DND-41 (cell line): ENCODE results near the gene HLF.

ENCODE experiments used
- ATAC-seq: fragments of 200-7000 bp; cut with Tn5 transposase; 3 replicates; pipeline ENCODE4 v1.9.1; 2021; ENCODE audit warnings: low read depth; ENCODE audit not compliant: insufficient read depth
- DNase-seq: peaks from one replicate; pipeline ENCODE4 v3.0.0-alpha.2; 2020
- H2AFZ ChIP-seq: 2 replicates; pipeline ENCODE4 v1.6.0; 2012; ENCODE audit warnings: low read depth, low read length
- H3K27ac ChIP-seq: 2 replicates; pipeline ENCODE4 v1.5.1; 2012; ENCODE audit warnings: low read length, inconsistent platforms
- H3K27me3 ChIP-seq: fragments of 200-600 bp; sonication (generic); 2 replicates; pipeline ENCODE4 v1.6.0; 2012; ENCODE audit warnings: low read length, mild to moderate bottlenecking, inconsistent platforms; ENCODE audit not compliant: insufficient read depth, poor library complexity
- H3K36me3 ChIP-seq: 2 replicates; pipeline ENCODE4 v1.5.1; 2012; ENCODE audit warnings: low read length, inconsistent platforms; ENCODE audit not compliant: insufficient read depth
- H3K4me1 ChIP-seq: 2 replicates; pipeline ENCODE4 v1.5.1; 2012; ENCODE audit warnings: mild to moderate bottlenecking, low read length; ENCODE audit not compliant: insufficient read depth
- H3K4me2 ChIP-seq: 2 replicates; pipeline ENCODE4 v1.6.0; 2012; ENCODE audit warnings: mild to moderate bottlenecking, moderate library complexity, low read length, inconsistent platforms; ENCODE audit not compliant: insufficient read depth
- H3K4me3 ChIP-seq, 2 experiments: fragments of 200-600 bp in 1 of 2; shearing (Covaris generic) in 1 of 2; 2 replicates each; pipeline ENCODE4 v1.5.1; 2012 to 2016; ENCODE audit warnings: inconsistent platforms in 2 of 2, low read length in 2 of 2, mild to moderate bottlenecking in 2 of 2, low read depth in 1 of 2, moderate library complexity in 1 of 2
- H3K79me2 ChIP-seq: 2 replicates; pipeline ENCODE4 v1.6.0; 2012; ENCODE audit warnings: low read length, inconsistent platforms; ENCODE audit not compliant: insufficient read depth
- H3K9ac ChIP-seq: 2 replicates; pipeline ENCODE4 v1.6.0; 2012; ENCODE audit warnings: low read depth, mild to moderate bottlenecking, inconsistent platforms, low read length, moderate library complexity
- H3K9me3 ChIP-seq: 2 replicates; pipeline ENCODE4 v1.5.1; 2012; ENCODE audit warnings: low read length, moderate library complexity, mild to moderate bottlenecking, inconsistent platforms; ENCODE audit not compliant: insufficient read depth, severe bottlenecking
- H4K20me1 ChIP-seq: 2 replicates; pipeline ENCODE4 v1.6.0; 2012; ENCODE audit warnings: low read length; ENCODE audit not compliant: insufficient read depth
- EZH2 ChIP-seq: IDR thresholded peaks from 3 replicates; pipeline ENCODE4 v1.6.1; 2012; ENCODE audit warnings: borderline replicate concordance, low read depth, mild to moderate bottlenecking, moderate library complexity, low read length, inconsistent platforms; ENCODE audit not compliant: severe bottlenecking
- TF ChIP-seq, protein P1 (sequence below): IDR thresholded peaks from 2 replicates; pipeline ENCODE4 v1.5.1; 2012; ENCODE audit warnings: borderline replicate concordance, low read length, moderate library complexity, mild to moderate bottlenecking; ENCODE audit not compliant: poor library complexity, severe bottlenecking; ENCODE audit errors: extremely low read depth

The HLF gene

GRCh38 chr17:55316499-55316898 lies 51.7 kb downstream of the HLF start:
- Histone ChIP-seq H3K4me2 (no peak overlapping the region), H3K27ac (no peak overlapping the region), H3K79me2 (no peaks in the 10 kb centered on the region), H4K20me1 (no peaks in the 10 kb centered on the region), H3K27me3 (no peaks in the 10 kb centered on the region), H3K36me3 (no peaks in the 10 kb centered on the region), H3K4me3 (no peak overlapping the region), H3K9ac (no peak overlapping the region), H2AFZ (no peak overlapping the region), H3K4me1 (no peaks in the 10 kb centered on the region), H3K9me3 (no peaks in the 10 kb centered on the region)
- TF ChIP-seq EZH2, result no peak
- TF ChIP-seq, protein P1, sequence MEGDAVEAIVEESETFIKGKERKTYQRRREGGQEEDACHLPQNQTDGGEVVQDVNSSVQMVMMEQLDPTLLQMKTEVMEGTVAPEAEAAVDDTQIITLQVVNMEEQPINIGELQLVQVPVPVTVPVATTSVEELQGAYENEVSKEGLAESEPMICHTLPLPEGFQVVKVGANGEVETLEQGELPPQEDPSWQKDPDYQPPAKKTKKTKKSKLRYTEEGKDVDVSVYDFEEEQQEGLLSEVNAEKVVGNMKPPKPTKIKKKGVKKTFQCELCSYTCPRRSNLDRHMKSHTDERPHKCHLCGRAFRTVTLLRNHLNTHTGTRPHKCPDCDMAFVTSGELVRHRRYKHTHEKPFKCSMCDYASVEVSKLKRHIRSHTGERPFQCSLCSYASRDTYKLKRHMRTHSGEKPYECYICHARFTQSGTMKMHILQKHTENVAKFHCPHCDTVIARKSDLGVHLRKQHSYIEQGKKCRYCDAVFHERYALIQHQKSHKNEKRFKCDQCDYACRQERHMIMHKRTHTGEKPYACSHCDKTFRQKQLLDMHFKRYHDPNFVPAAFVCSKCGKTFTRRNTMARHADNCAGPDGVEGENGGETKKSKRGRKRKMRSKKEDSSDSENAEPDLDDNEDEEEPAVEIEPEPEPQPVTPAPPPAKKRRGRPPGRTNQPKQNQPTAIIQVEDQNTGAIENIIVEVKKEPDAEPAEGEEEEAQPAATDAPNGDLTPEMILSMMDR, result no peak
- DNase-seq, result no peak
- ATAC-seq, result no peak

- Histone ChIP-seq H3K27me3 (no peaks in the 10 kb centered on the region), H3K4me2 (no peak overlapping the region), H3K9me3 (no peaks in the 10 kb centered on the region), H3K9ac (no peak overlapping the region), H3K4me1 (no peaks in the 10 kb centered on the region), H2AFZ (no peak overlapping the region), H3K79me2 (no peaks in the 10 kb centered on the region), H3K27ac (no peak overlapping the region), H4K20me1 (no peaks in the 10 kb centered on the region), H3K36me3 (no peaks in the 10 kb centered on the region), H3K4me3 (no peak overlapping the region)
- no peak for DNase-seq
- no peak for ATAC-seq
- no peak for TF ChIP-seq EZH2
- TF ChIP-seq, protein P1, result no peak
Observed at GRCh38 chr17:55317284-55317683, 52.5 kb downstream of the HLF start.

DNA sequence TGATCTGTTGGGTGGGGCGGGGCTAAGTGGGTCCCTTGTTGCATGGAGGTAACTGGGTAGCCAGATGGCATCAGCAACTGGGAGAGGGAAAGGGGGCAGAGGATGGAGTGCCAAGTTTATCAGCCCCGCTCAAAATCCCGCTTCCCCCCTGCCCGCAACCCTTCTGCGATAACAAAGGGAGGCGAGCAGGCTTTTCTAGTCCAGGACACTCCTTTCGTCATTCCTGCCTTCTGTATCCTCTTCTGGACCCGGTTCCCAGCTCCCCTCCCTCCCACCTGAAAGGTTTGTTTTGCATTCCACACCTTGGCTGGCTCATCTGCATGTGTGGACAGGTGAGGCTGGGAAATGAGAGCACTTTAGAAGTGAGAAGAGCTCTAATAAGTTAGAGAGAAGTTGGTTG lies 53.3 kb downstream of the HLF start:
- no peaks in the 10 kb centered on the region for H3K27me3 ChIP-seq
- H4K20me1 ChIP-seq, result no peaks in the 10 kb centered on the region
- H3K9me3 ChIP-seq, result no peaks in the 10 kb centered on the region
- DNase-seq (no peak), ATAC-seq (no peak)
- H3K36me3 ChIP-seq, result no peaks in the 10 kb centered on the region
- no peak overlapping the region for H3K9ac ChIP-seq
- no peaks in the 10 kb centered on the region for H3K79me2 ChIP-seq
- H3K27ac ChIP-seq, result no peak overlapping the region
- H3K4me3 ChIP-seq, result no peak overlapping the region
- no peak overlapping the region for H3K4me2 ChIP-seq
- TF ChIP-seq EZH2, result no peak
- TF ChIP-seq, protein P1, result no peak
- H3K4me1 ChIP-seq, result no peaks in the 10 kb centered on the region
- H2AFZ ChIP-seq, result no peak overlapping the region
